Hepatocyte (in vitro differentiated cells): Measurements from ENCODE around the gene SND1.

Experiments
- CTCF ChIP-seq: fragments of 200-600 bp; sonication (generic); IDR thresholded peaks from 2 replicates; pipeline ENCODE4 v1.5.1; 2016; ENCODE audit warnings: antibody characterized with exemption, mild to moderate bottlenecking; ENCODE audit not compliant: poor library complexity
- EZH2 ChIP-seq: fragments of 200-600 bp; sonication (generic); IDR thresholded peaks from 2 replicates; pipeline ENCODE4 v1.6.1; 2016; ENCODE audit warnings: antibody characterized with exemption, mild to moderate bottlenecking, borderline replicate concordance

- TF ChIP-seq CTCF: no peak
- TF ChIP-seq EZH2: no peak
Observed at GRCh38 chr7:128121711-128122530, 469.9 kb downstream of the SND1 start.
